OCI-LY7 (cell line): ENCODE measurements around the gene TMEM179.

Source experiments
- CTCF ChIP-seq: fragments of 200-600 bp; sonication (generic); conservative IDR thresholded peaks from 2 replicates; pipeline ENCODE4 v1.5.1; 2014; ENCODE audit warnings: mild to moderate bottlenecking, antibody characterized with exemption, low read length, moderate library complexity, mixed read lengths
- EZH2phosphoT487 ChIP-seq: fragments of 200-600 bp; sonication (generic); IDR thresholded peaks from 2 replicates; pipeline ENCODE4 v1.6.1; 2018; ENCODE audit warnings: low read depth, borderline replicate concordance, mild to moderate bottlenecking, mixed run types, antibody characterized with exemption, low read length, moderate library complexity, mixed read lengths

- TF ChIP-seq CTCF (no peak), EZH2phosphoT487 (no peak)
Observed at GRCh38 chr14:104600805-104601204, 3.8 kb downstream of the TMEM179 start.
